ENCODE data around the gene ARL15.

The ARL15 gene

GRCh38 chr5:54176066-54176830 lies 134.1 kb downstream of the ARL15 start:
- Histone ChIP-seq H3K27me3 (ENCODE audit: insufficient read depth, low read length) (no peaks in the 10 kb centered on the region), H3K4me3 (ENCODE audit: low read depth, low read length) (no peak overlapping the region), H3K4me2 (ENCODE audit: low read length) (no peak overlapping the region), H2AK5ac (ENCODE audit: low read length) (no peak overlapping the region), H3K23ac (ENCODE audit: low read length) (no peak overlapping the region), H3K18ac (ENCODE audit: low read length) (no peak overlapping the region), H2AFZ (ENCODE audit: insufficient read depth, low read length, poor library complexity) (no peak overlapping the region), H4K8ac (ENCODE audit: low read depth, low read length) (no peak overlapping the region), H4K12ac (ENCODE audit: low read depth, low read length) (no peak overlapping the region), H3K14ac (ENCODE audit: low read length) (no peak overlapping the region), H3K9me3 (ENCODE audit: insufficient read depth, low read depth, low read length) (no peaks in the 10 kb centered on the region), H3K27ac (ENCODE audit: low read depth, low read length) (no peak overlapping the region), H3K4ac (ENCODE audit: low read depth, low read length) (no peak overlapping the region), H3K79me1 (ENCODE audit: low read length) (peaks cover 8% of the 10 kb centered on the region), H3K9ac (ENCODE audit: low read length) (no peak overlapping the region), H3K79me2 (ENCODE audit: control insufficient read depth, insufficient read depth, low read length, poor library complexity) (no peaks in the 10 kb centered on the region), H2BK5ac (ENCODE audit: low read depth, low read length, poor library complexity) (no peak overlapping the region), H4K91ac (ENCODE audit: low read depth, low read length) (no peak overlapping the region), H3K36me3 (ENCODE audit: control insufficient read depth in 1 of 2, insufficient read depth in 2 of 2, low read length in 2 of 2) (no peaks in the 10 kb centered on the region), H2BK12ac (ENCODE audit: low read length) (no peak overlapping the region), H2BK120ac (ENCODE audit: insufficient read depth, low read length, poor library complexity) (no peak overlapping the region), H3K4me1 (ENCODE audit: control insufficient read depth in 1 of 2, insufficient read depth in 2 of 2, low read length in 2 of 2) (peaks cover 3 to 4% of the 10 kb centered on the region in 2 experiments)
- no CpG with 5 or more reads among the region's 6 CpGs for WGBS (ENCODE audit: extremely low coverage, insufficient coverage, insufficient read length)
- DNase-seq: no peak

DNA sequence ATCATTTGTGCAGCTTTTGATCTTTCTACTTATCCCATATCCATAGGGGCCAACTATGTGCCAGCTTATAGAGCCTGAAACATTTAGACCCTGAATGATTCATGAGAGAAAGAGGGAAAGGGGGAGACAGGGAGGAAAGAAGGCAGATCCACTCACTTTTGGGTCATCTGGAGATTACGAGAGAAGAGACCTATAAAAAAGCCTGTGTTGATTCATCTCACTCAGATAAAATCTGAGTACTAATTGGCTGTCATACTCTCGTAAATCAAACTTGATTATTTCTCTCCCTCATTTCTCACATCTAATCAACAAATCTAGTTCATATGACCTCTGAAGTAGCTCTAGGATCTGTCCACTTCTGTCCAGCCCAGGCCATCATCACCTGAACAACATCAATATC lies 137.1 kb downstream of the ARL15 start:
- Histone ChIP-seq H3K27ac (ENCODE audit: low read depth, low read length) (no peak overlapping the region), H2AK5ac (ENCODE audit: low read length) (no peak overlapping the region), H3K9me3 (ENCODE audit: insufficient read depth, low read depth, low read length) (no peaks in the 10 kb centered on the region), H3K4me1 (ENCODE audit: control insufficient read depth in 1 of 2, insufficient read depth in 2 of 2, low read length in 2 of 2) (no peaks in the 10 kb centered on the region), H3K4ac (ENCODE audit: low read depth, low read length) (no peak overlapping the region), H3K27me3 (ENCODE audit: insufficient read depth, low read length) (no peaks in the 10 kb centered on the region), H2BK120ac (ENCODE audit: insufficient read depth, low read length, poor library complexity) (no peak overlapping the region), H2AFZ (ENCODE audit: insufficient read depth, low read length, poor library complexity) (no peak overlapping the region), H3K4me2 (ENCODE audit: low read length) (no peak overlapping the region), H4K91ac (ENCODE audit: low read depth, low read length) (no peak overlapping the region), H3K36me3 (ENCODE audit: control insufficient read depth in 1 of 2, insufficient read depth in 2 of 2, low read length in 2 of 2) (no peaks in the 10 kb centered on the region), H3K23ac (ENCODE audit: low read length) (no peak overlapping the region), H2BK5ac (ENCODE audit: low read depth, low read length, poor library complexity) (no peak overlapping the region), H3K14ac (ENCODE audit: low read length) (no peak overlapping the region), H3K9ac (ENCODE audit: low read length) (no peak overlapping the region), H2BK12ac (ENCODE audit: low read length) (no peak overlapping the region), H4K12ac (ENCODE audit: low read depth, low read length) (no peak overlapping the region), H3K79me1 (ENCODE audit: low read length) (peaks cover 2% of the 10 kb centered on the region), H3K18ac (ENCODE audit: low read length) (no peak overlapping the region), H3K79me2 (ENCODE audit: control insufficient read depth, insufficient read depth, low read length, poor library complexity) (no peaks in the 10 kb centered on the region), H3K4me3 (ENCODE audit: low read depth, low read length) (no peak overlapping the region), H4K8ac (ENCODE audit: low read depth, low read length) (no peak overlapping the region)
- WGBS (ENCODE audit: extremely low coverage, insufficient coverage, insufficient read length): no CpG with 5 or more reads among the region's 2 CpGs
- no peak for DNase-seq

DNA sequence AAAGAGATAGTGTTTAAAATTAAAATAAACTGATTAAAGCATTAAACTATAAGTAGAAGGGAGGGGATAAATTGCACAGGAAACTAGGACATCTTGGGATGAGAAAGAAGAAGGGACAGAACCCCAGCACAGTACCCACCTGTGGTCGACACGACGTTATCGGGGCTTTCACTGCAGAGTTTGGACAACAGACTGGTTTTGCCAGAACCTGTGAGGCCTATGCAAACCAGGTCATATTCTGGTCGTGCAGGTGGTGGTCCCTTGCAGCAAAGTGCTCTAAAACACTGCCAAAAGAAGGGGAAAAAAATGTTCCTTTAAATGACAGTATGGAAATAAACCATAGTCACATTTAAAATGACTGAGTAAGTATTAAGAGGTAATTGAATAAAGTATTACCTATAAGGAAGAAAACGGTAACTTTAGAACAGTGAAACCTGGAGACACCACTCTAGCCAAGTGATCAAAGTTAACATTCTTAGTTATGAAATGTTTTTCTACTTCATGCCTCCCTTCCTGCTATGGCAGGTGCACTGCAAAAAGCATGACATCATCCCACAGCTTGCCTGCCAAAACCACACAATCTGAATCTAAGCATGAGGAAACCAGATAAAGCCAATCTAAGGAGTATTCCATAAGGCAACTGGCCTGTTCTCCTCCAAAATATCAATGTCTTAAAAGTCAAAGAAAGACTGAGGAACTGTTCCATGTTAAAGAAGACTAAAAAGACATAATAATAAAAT lies 138.6 kb downstream of the ARL15 start:
- H2BK12ac ChIP-seq (ENCODE audit: low read length): no peak overlapping the region
- no peak overlapping the region for H3K9ac ChIP-seq (ENCODE audit: low read length)
- H2BK5ac ChIP-seq (ENCODE audit: low read depth, low read length, poor library complexity): no peak overlapping the region
- H2AK5ac ChIP-seq (ENCODE audit: low read length): no peak overlapping the region
- H2BK120ac ChIP-seq (ENCODE audit: insufficient read depth, low read length, poor library complexity): no peak overlapping the region
- no peak overlapping the region for H3K14ac ChIP-seq (ENCODE audit: low read length)
- no peak overlapping the region for H3K4ac ChIP-seq (ENCODE audit: low read depth, low read length)
- H3K27me3 ChIP-seq (ENCODE audit: insufficient read depth, low read length): no peaks in the 10 kb centered on the region
- no peak overlapping the region for H4K91ac ChIP-seq (ENCODE audit: low read depth, low read length)
- no peaks in the 10 kb centered on the region for H3K79me1 ChIP-seq (ENCODE audit: low read length)
- H2AFZ ChIP-seq (ENCODE audit: insufficient read depth, low read length, poor library complexity): no peak overlapping the region
- no peaks in the 10 kb centered on the region for H3K36me3 ChIP-seq (ENCODE audit: control insufficient read depth in 1 of 2, insufficient read depth in 2 of 2, low read length in 2 of 2)
- no peaks in the 10 kb centered on the region for H3K4me1 ChIP-seq (ENCODE audit: control insufficient read depth in 1 of 2, insufficient read depth in 2 of 2, low read length in 2 of 2)
- no peak overlapping the region for H3K4me3 ChIP-seq (ENCODE audit: low read depth, low read length)
- no peak for DNase-seq
- no peak overlapping the region for H3K27ac ChIP-seq (ENCODE audit: low read depth, low read length)
- no peak overlapping the region for H3K18ac ChIP-seq (ENCODE audit: low read length)
- H3K4me2 ChIP-seq (ENCODE audit: low read length): no peak overlapping the region
- H3K9me3 ChIP-seq (ENCODE audit: insufficient read depth, low read depth, low read length): no peaks in the 10 kb centered on the region
- no CpG with 5 or more reads among the region's 6 CpGs for WGBS (ENCODE audit: extremely low coverage, insufficient coverage, insufficient read length)
- H3K23ac ChIP-seq (ENCODE audit: low read length): no peak overlapping the region
- no peak overlapping the region for H4K12ac ChIP-seq (ENCODE audit: low read depth, low read length)
- H3K79me2 ChIP-seq (ENCODE audit: control insufficient read depth, insufficient read depth, low read length, poor library complexity): no peaks in the 10 kb centered on the region
- no peak overlapping the region for H4K8ac ChIP-seq (ENCODE audit: low read depth, low read length)

DNA sequence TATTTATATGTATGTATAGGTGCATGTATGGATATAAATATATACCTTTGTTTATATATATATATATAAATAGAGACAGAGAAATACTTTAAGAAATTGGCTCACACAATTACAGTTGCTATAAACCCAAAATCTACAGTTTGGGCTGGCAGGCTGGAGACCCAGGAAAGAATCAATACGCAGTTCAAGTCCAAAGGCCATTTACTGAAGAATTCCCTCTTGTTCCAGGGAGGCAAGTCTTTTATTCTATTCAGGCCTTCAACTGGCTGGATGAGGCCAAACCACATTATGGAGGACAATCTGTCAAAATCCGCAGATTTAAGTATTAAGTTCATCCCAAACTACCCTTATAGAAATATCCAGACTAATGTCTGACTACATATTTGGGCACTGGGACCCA lies 144.7 kb downstream of the ARL15 start:
- no peaks in the 10 kb centered on the region for H3K79me2 ChIP-seq (ENCODE audit: control insufficient read depth, insufficient read depth, low read length, poor library complexity)
- no peak overlapping the region for H3K27ac ChIP-seq (ENCODE audit: low read depth, low read length)
- H3K4me1 ChIP-seq (ENCODE audit: control insufficient read depth in 1 of 2, insufficient read depth in 2 of 2, low read length in 2 of 2): no peaks in the 10 kb centered on the region
- H2BK12ac ChIP-seq (ENCODE audit: low read length): no peak overlapping the region
- H3K18ac ChIP-seq (ENCODE audit: low read length): no peak overlapping the region
- no CpG with 5 or more reads among the region's 2 CpGs for WGBS (ENCODE audit: extremely low coverage, insufficient coverage, insufficient read length)
- H3K27me3 ChIP-seq (ENCODE audit: insufficient read depth, low read length): no peaks in the 10 kb centered on the region
- no peaks in the 10 kb centered on the region for H3K9me3 ChIP-seq (ENCODE audit: insufficient read depth, low read depth, low read length)
- H4K8ac ChIP-seq (ENCODE audit: low read depth, low read length): no peak overlapping the region
- no peak overlapping the region for H2BK5ac ChIP-seq (ENCODE audit: low read depth, low read length, poor library complexity)
- H4K12ac ChIP-seq (ENCODE audit: low read depth, low read length): no peak overlapping the region
- no peak overlapping the region for H2BK120ac ChIP-seq (ENCODE audit: insufficient read depth, low read length, poor library complexity)
- no peak overlapping the region for H3K4me3 ChIP-seq (ENCODE audit: low read depth, low read length)
- no peak overlapping the region for H2AK5ac ChIP-seq (ENCODE audit: low read length)
- H3K23ac ChIP-seq (ENCODE audit: low read length): no peak overlapping the region
- no peak overlapping the region for H3K4me2 ChIP-seq (ENCODE audit: low read length)
- H2AFZ ChIP-seq (ENCODE audit: insufficient read depth, low read length, poor library complexity): no peak overlapping the region
- DNase-seq: no peak
- H3K14ac ChIP-seq (ENCODE audit: low read length): no peak overlapping the region
- no peak overlapping the region for H4K91ac ChIP-seq (ENCODE audit: low read depth, low read length)
- H3K36me3 ChIP-seq (ENCODE audit: control insufficient read depth in 1 of 2, insufficient read depth in 2 of 2, low read length in 2 of 2): no peaks in the 10 kb centered on the region
- H3K4ac ChIP-seq (ENCODE audit: low read depth, low read length): no peak overlapping the region
- H3K79me1 ChIP-seq (ENCODE audit: low read length): no peaks in the 10 kb centered on the region
- H3K9ac ChIP-seq (ENCODE audit: low read length): no peak overlapping the region

Measured in trophoblast cell (in vitro differentiated cells and primary cell).